B cell (primary cell): ENCODE results near the gene PTPRN. TPM values are rescaled to one million over a fixed set of nuclear protein-coding genes. Genes with fewer than 3 reads are reported as not detected.

Source experiments
- ATAC-seq: fragments of 200-7000 bp; cut with Tn5 transposase; one replicate; pipeline ENCODE4 v1.10.0; 2021; ENCODE audit warnings: low read depth, mild to moderate bottlenecking, moderate number of reproducible peaks, moderate library complexity
- CTCF ChIA-PET: fragments of 350-600 bp; sonication (Branson Sonifier 250); formaldehyde crosslinking; loops from one replicate; lab custom pipeline; 2021; ENCODE audit warnings: antibody characterized with exemption, inconsistent platforms; lab: Charles Lee
- POLR2A ChIA-PET: fragments of 350-600 bp; sonication (Branson Sonifier 250); formaldehyde crosslinking; loops from one replicate; lab custom pipeline; 2021; ENCODE audit warnings: antibody characterized with exemption; lab: Charles Lee
- DNase-seq: peaks from one replicate; pipeline ENCODE4 v3.0.0; 2013
- H2AFZ ChIP-seq: 2 replicates; pipeline ENCODE4 v1.6.1; 2012; ENCODE audit warnings: mild to moderate bottlenecking, low read depth, low read length; ENCODE audit not compliant: insufficient read depth, poor library complexity, severe bottlenecking
- H3K27ac ChIP-seq, 2 donors: 1 replicate in 1 of 2; 2 replicates in 1 of 2; pipeline ENCODE4 v1.5.1; 2012 to 2013; ENCODE audit warnings: low read length in 2 of 2, mild to moderate bottlenecking in 2 of 2, moderate library complexity in 1 of 2
- H3K27me3 ChIP-seq, 4 experiments: fragments of 200-600 bp in 1 of 4; sonication (generic) in 1 of 4; replicated peaks in 1 of 4; 1 replicate in 2 of 4; 2 replicates in 2 of 4; pipeline versions ENCODE4 v1.6.1 to v1.7.0; 2013 to 2016; ENCODE audit warnings: low read length in 3 of 4, mild to moderate bottlenecking in 2 of 4, mixed read lengths in 1 of 4, moderate library complexity in 1 of 4; ENCODE audit not compliant: insufficient read depth in 4 of 4, control insufficient read depth in 3 of 4; ENCODE audit errors: control extremely low read depth in 1 of 4
- H3K36me3 ChIP-seq, 2 experiments: replicated peaks in 1 of 2; 1 replicate in 1 of 2; 2 replicates in 1 of 2; pipeline versions ENCODE4 v1.6.1 to v1.7.1; 2013; ENCODE audit warnings: low read length in 1 of 2; ENCODE audit not compliant: insufficient read depth in 2 of 2, control insufficient read depth in 1 of 2; ENCODE audit errors: control extremely low read depth in 1 of 2, extremely low read depth in 1 of 2
- H3K4me1 ChIP-seq, 2 donors: fragments of 200-600 bp in 1 of 2; sonication (generic) in 1 of 2; 1 replicate in 1 of 2; 2 replicates in 1 of 2; pipeline versions ENCODE4 v1.5.1 to v1.6.1; 2013 to 2017; ENCODE audit warnings: low read length in 2 of 2; ENCODE audit not compliant: control insufficient read depth in 2 of 2, insufficient read depth in 2 of 2
- H3K4me2 ChIP-seq: replicated peaks from 2 replicates; pipeline ENCODE3; 2012; ENCODE audit warnings: mild to moderate bottlenecking, low read depth, low read length; ENCODE audit not compliant: poor library complexity, severe bottlenecking
- H3K4me3 ChIP-seq, 5 experiments: fragments of 200-600 bp in 1 of 5; sonication (generic) in 1 of 5; 1 replicate in 3 of 5; 2 replicates in 2 of 5; pipeline versions ENCODE4 v1.5.1 to v1.7.0; 2011 to 2016; ENCODE audit warnings: low read length in 4 of 5, mild to moderate bottlenecking in 4 of 5, low read depth in 2 of 5, control low read depth in 1 of 5, moderate library complexity in 1 of 5; ENCODE audit not compliant: insufficient read depth in 1 of 5; ENCODE audit errors: control extremely low read depth in 1 of 5, extremely low read depth in 1 of 5
- H3K79me2 ChIP-seq: fragments of 200-600 bp; sonication (generic); one replicate; pipeline ENCODE4 v1.6.0; 2016; ENCODE audit warnings: low read length; ENCODE audit not compliant: control insufficient read depth, insufficient read depth
- H3K9ac ChIP-seq: fragments of 200-600 bp; sonication (generic); 2 replicates; pipeline ENCODE4 v1.6.1; 2017; ENCODE audit warnings: mild to moderate bottlenecking, low read length, moderate library complexity
- H3K9me3 ChIP-seq, 3 donors: one replicate each; pipeline versions ENCODE4 v1.6.1 to v1.7.1; 2013; ENCODE audit warnings: low read length in 2 of 3; ENCODE audit not compliant: control insufficient read depth in 2 of 3, insufficient read depth in 1 of 3; ENCODE audit errors: control extremely low read depth in 1 of 3
- H4K20me1 ChIP-seq: 2 replicates; pipeline ENCODE4 v1.6.0; 2012; ENCODE audit warnings: mild to moderate bottlenecking, low read length; ENCODE audit not compliant: insufficient read depth, control insufficient read depth, poor library complexity, severe bottlenecking
- H3K27ac Mint-ChIP-seq: one replicate; pipeline ENCODE4 v1.8.0; 2021; ENCODE audit warnings: mixed read lengths
- H3K27me3 Mint-ChIP-seq: one replicate; pipeline ENCODE4 v1.8.0; 2021; ENCODE audit warnings: mixed read lengths
- H3K4me1 Mint-ChIP-seq: one replicate; pipeline ENCODE4 v1.8.0; 2021; ENCODE audit warnings: mixed read lengths
- H3K4me3 Mint-ChIP-seq: one replicate; pipeline ENCODE4 v1.8.0; 2021; ENCODE audit warnings: mixed read lengths
- H3K9me3 Mint-ChIP-seq: one replicate; pipeline ENCODE4 v1.8.0; 2022; ENCODE audit warnings: mixed read lengths; ENCODE audit not compliant: insufficient read depth
- CTCF ChIP-seq: fragments of 200-600 bp; IDR thresholded peaks from one replicate; pipeline ENCODE4 v1.8.0; 2022; ENCODE audit warnings: antibody characterized with exemption, mild to moderate bottlenecking
- EZH2 ChIP-seq: IDR thresholded peaks from 2 replicates; pipeline ENCODE4 v1.6.1; 2012; ENCODE audit warnings: borderline replicate concordance, low read depth, mild to moderate bottlenecking, moderate library complexity, low read length; ENCODE audit not compliant: insufficient read depth, poor library complexity, severe bottlenecking
- WGBS: methylation state at CpG from one replicate; pipeline ENCODE4 v1.1.5; 2013; ENCODE audit warnings: missing lambda C conversion rate; ENCODE audit not compliant: insufficient coverage; 5-methylcytosine and 5-hydroxymethylcytosine counted together
- intact Hi-C: fragments of 100-400 bp; cut with micrococcal nuclease; formaldehyde crosslinking; loops from one replicate; pipeline ENCODE4 v1.10.0; 2022
- polyA plus RNA-seq: library from polyadenylated mRNA; depleted of rRNA; stranded (reverse); fragments of >200 nt; gene quantifications from 2 replicates; pipeline ENCODE4 v1.2.3, GENCODE V29; 2012
- total RNA-seq, 2 donors: library from RNA; stranded (reverse); fragments of 120-200 nt in 1 of 2; gene quantifications; 1 replicate in 1 of 2; 2 replicates in 1 of 2; pipeline versions ENCODE4 v1.2.3 to v1.2.4, GENCODE V29; 2013 to 2022

PTPRN gene
- total and polyA plus RNA-seq, 2 donors (not counting 1 experiment from before 2014, with no cell fraction given): 0.04 TPM; not detected in 1

GRCh38 chr2:219274361-219274921 is 34.8 kb downstream of the PTPRN start:
- WGBS: 97% methylated on average over 5 of the region's 6 CpGs
- no peak overlapping the region for H3K9ac ChIP-seq
- H3K4me3 Mint-ChIP-seq: no peak overlapping the region
- no peak overlapping the region for H3K4me2 ChIP-seq
- H3K9me3 ChIP-seq: no peaks in the 10 kb centered on the region
- peaks cover 17 to 27% of the 10 kb centered on the region in 2 donors for H3K4me1 ChIP-seq
- POLR2A ChIA-PET: interaction anchor here (1.4 kb wide), 1 partner anchor 20 kb away, joined by 5 read pairs; the partner anchor contains the start of gene TUBA4A
- no peaks in the 10 kb centered on the region for H4K20me1 ChIP-seq
- CTCF ChIA-PET: interaction anchor here (0.8 to 15.8 kb wide), 2 partner anchors 19 to 23 kb away, joined by 3 to 239 read pairs; no protein-coding TSS in a partner anchor
- no peaks in the 10 kb centered on the region for H3K27me3 Mint-ChIP-seq
- H3K27ac ChIP-seq: no peak overlapping the region
- no peak overlapping the region for H2AFZ ChIP-seq
- peaks cover 44% of the 10 kb centered on the region for H3K79me2 ChIP-seq
- no peaks in the 10 kb centered on the region for H3K36me3 ChIP-seq
- TF ChIP-seq EZH2 (no peak), CTCF (no peak)
- H3K27ac Mint-ChIP-seq: no peak overlapping the region
- H3K4me1 Mint-ChIP-seq: peaks cover 34% of the 10 kb centered on the region
- intact Hi-C loops: loop anchor here (10.0 kb wide), 1 partner anchor 320 kb away; the partner anchor contains the start of gene STK11IP
- H3K9me3 Mint-ChIP-seq: no peaks in the 10 kb centered on the region
- no peaks in the 10 kb centered on the region for H3K27me3 ChIP-seq
- ATAC-seq (no peak), DNase-seq (no peak)
- H3K4me3 ChIP-seq: no peak overlapping the region

DNA sequence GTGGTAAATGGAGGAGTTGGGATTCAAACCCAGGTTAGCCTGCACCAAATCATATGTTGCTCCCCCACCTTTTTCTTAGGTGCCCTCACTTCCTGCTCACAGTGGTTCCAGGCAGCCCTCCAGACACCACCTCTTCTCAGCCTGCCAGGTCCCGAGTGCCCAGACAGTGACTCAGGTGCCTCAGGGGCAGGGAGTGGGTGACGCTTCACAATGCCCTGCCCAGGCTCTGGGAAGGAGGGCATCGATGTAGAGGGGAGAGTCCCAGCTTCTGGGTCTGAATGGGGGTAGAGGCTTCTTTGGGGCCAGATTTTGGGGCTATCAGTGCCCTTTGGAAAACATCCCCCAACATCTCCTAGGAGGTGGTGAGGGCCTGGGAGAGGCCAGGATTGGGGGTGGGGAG is 35.3 kb downstream of the PTPRN start:
- Histone ChIP-seq H3K36me3 (no peaks in the 10 kb centered on the region), H2AFZ (no peak overlapping the region)

More for the DNA sequence above, 35.3 kb downstream of the PTPRN start:
- no peaks in the 10 kb centered on the region for H3K9me3 ChIP-seq
- no peaks in the 10 kb centered on the region for H4K20me1 ChIP-seq
- Mint-ChIP-seq H3K9me3 (no peaks in the 10 kb centered on the region), H3K4me3 (no peak overlapping the region), H3K27ac (no peak overlapping the region), H3K4me1 (peaks cover 33% of the 10 kb centered on the region), H3K27me3 (no peaks in the 10 kb centered on the region)
- H3K27ac ChIP-seq: no peak overlapping the region
- WGBS: 72% methylated on average over 2 of the region's 3 CpGs
- no peak overlapping the region for H3K9ac ChIP-seq
- CTCF ChIA-PET: interaction anchor here (0.8 to 15.8 kb wide), 2 partner anchors 20 to 22 kb away, joined by 3 to 239 read pairs; no protein-coding TSS in a partner anchor
- POLR2A ChIA-PET: interaction anchor here (1.4 kb wide), 1 partner anchor 19 kb away, joined by 5 read pairs; the partner anchor contains the start of gene TUBA4A
- DNase-seq (no peak), ATAC-seq (no peak)
- peaks cover 44% of the 10 kb centered on the region for H3K79me2 ChIP-seq
- intact Hi-C loops: loop anchor here (10.0 kb wide), 1 partner anchor 321 kb away; the partner anchor contains the start of gene STK11IP
- H3K4me2 ChIP-seq: no peak overlapping the region
- no peaks in the 10 kb centered on the region for H3K27me3 ChIP-seq
- TF ChIP-seq EZH2 (no peak), CTCF (no peak)
- H3K4me3 ChIP-seq: no peak overlapping the region
- H3K4me1 ChIP-seq: peaks cover 17 to 26% of the 10 kb centered on the region in 2 donors
